Measurements from ENCODE around the gene TRIOBP.

TRIOBP gene

DNA sequence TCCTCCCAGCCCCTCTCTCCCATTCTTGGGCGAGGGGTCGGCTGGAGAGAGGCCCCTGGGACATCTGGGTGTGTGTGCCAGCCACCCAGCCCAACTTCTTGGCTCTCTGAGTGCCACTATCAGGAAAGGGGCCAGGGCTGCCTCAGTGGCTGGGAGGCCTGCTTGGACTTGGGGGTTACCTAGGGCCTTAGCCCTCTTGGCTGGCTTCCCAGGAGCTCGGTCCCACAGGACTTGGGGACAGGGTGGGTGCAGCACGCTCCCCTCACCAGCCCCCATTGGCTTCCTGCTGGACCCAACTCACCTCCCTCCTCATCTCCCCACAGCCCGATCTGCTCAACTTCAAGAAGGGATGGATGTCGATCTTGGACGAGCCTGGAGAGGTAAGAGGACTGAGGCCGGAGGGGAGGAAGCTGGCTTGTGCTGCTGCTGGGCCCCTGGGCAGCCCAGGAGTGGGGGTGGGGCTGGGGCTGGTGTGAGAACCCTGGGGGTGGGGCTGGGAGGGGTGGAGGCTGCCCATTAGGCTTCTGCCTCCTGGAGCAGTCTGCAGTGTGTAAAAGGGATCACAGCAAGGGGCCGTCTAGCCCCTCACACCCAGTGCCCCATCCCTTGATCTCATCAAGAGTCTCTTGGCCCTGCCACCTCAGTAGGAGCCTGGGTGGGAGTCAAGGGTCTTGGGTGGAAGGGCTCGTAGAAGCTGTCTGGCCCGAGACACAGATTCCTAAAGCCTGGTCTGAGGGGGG is 54.8 kb downstream of the TRIOBP start:
- 0 out of 2 replicates have a peak, but pooled peaks have one; percentile 20 for TF ChIP-seq GLIS1 (tag by site-specific recombination; IDR thresholded peaks at IDR 0.05)
- no peak for TF ChIP-seq ZNF664 (tag by site-specific recombination; IDR thresholded peaks at IDR 0.05)
- no peaks in the 10 kb centered on the region for H3K9me3 ChIP-seq (ENCODE audit: control insufficient read depth, insufficient read depth, low read depth, low read length)
- H3K4me1 ChIP-seq (ENCODE audit: control insufficient read depth, insufficient read depth, low read length): peaks cover 6% of the 10 kb centered on the region; the same call in 1 of the 2 replicates
- CTCF ChIA-PET: interaction anchor here (0.6 to 0.8 kb wide), 2 partner anchors 16 to 31 kb away, joined by 3 to 4 read pairs; no protein-coding TSS in a partner anchor
- POLR2A ChIA-PET: interaction anchor here (0.6 to 2.9 kb wide), 9 partner anchors 12 to 143 kb away, joined by 3 to 8 read pairs (median 3); partner anchors contain the start of genes ANKRD54, GCAT, GGA1 and NOL12
- H3K36me3 ChIP-seq (ENCODE audit: control insufficient read depth in 2 of 2, insufficient read depth in 1 of 2, low read length in 2 of 2): peaks cover 0 to 43% of the 10 kb centered on the region in 2 experiments; a peak in 2 of 3 replicates
- H3K27ac ChIP-seq (ENCODE audit: extremely low read depth, low read depth, low read length): peak overlapping the region; percentile 24; the same call in 1 of the 2 replicates
- H3K4me3 ChIP-seq (ENCODE audit: low read depth, low read length): no peak overlapping the region

DNA sequence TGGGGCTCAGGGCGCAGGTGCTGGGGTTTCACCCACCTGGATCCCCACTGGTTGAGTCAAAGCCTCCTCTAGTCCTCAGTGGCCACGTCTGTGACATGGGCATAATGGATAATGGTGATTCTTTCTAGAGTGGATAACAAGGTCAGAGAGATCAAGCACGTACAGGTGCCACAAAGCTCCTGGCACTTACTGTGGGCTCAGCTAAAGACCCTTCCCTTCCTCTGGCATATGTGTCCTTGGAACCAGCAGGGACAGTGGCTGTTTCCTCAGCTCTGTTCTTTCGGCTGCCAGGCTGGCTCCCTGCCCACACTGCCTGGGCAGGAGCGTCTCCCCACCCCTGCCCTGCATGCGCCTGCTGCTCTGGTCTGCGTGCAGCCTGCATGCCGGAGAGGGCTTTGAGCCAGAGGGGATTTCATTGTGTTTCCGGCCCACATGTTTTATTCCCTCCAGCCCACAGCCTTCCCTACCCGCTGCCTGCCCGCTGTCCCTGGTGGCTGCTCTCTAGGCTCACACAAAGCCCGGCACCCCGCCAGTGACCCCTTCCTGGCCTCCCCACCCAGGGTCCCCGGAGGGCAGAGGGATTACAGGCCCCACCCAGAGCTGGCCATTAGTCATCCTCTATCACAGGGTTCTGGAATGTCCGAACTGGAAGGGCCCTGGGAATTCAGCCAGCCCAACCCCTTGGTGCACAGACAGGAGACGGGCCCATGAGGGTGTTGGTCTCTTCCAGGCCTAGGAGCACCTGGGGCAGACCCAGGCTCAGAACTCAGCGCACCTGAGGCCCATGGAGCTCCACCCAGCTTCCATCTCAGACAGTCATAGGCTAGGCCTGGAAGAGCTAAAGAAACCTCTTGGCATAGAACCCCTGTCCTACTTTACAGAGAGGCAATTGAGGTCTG is 55.6 kb downstream of the TRIOBP start:
- no peak overlapping the region for H3K4me3 ChIP-seq (ENCODE audit: low read depth, low read length)
- H3K27ac ChIP-seq (ENCODE audit: extremely low read depth, low read depth, low read length): 0 out of 2 replicates have a peak overlapping the region, but pooled peaks have one; percentile 24
- no peaks in the 10 kb centered on the region for H3K9me3 ChIP-seq (ENCODE audit: control insufficient read depth, insufficient read depth, low read depth, low read length)
- peaks cover 3% of the 10 kb centered on the region; the same call in 1 of the 2 replicates for H3K4me1 ChIP-seq (ENCODE audit: control insufficient read depth, insufficient read depth, low read length)
- ChIA-PET CTCF (interaction anchor here (0.6 kb wide), 1 partner anchor 30 kb away, joined by 3 read pairs; no protein-coding TSS in a partner anchor), POLR2A (interaction anchor here (0.6 to 2.9 kb wide), 9 partner anchors 11 to 144 kb away, joined by 3 to 8 read pairs (median 3); partner anchors contain the start of genes ANKRD54, GCAT, GGA1 and NOL12)
- H3K36me3 ChIP-seq (ENCODE audit: control insufficient read depth in 2 of 2, insufficient read depth in 1 of 2, low read length in 2 of 2): peaks cover 0 to 51% of the 10 kb centered on the region in 2 experiments; a peak in 2 of 3 replicates
- TF ChIP-seq, protein P1, sequence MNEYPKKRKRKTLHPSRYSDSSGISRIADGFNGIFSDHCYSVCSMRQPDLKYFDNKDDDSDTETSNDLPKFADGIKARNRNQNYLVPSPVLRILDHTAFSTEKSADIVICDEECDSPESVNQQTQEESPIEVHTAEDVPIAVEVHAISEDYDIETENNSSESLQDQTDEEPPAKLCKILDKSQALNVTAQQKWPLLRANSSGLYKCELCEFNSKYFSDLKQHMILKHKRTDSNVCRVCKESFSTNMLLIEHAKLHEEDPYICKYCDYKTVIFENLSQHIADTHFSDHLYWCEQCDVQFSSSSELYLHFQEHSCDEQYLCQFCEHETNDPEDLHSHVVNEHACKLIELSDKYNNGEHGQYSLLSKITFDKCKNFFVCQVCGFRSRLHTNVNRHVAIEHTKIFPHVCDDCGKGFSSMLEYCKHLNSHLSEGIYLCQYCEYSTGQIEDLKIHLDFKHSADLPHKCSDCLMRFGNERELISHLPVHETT (tag by site-specific recombination; IDR thresholded peaks at IDR 0.05): no peak
- TF ChIP-seq MYNN (tag by site-specific recombination; IDR thresholded peaks at IDR 0.05; ENCODE audit: borderline replicate concordance) (no peak), ZBTB17 (tag by site-specific recombination; IDR thresholded peaks at IDR 0.05) (no peak), MEIS1 (CRISPR knock-in tag; IDR thresholded peaks at IDR 0.05; ENCODE audit: borderline replicate concordance) (no peak), HOXD13 (CRISPR knock-in tag; IDR thresholded peaks at IDR 0.05; ENCODE audit: borderline replicate concordance) (no peak), GFI1B (tag by site-specific recombination; IDR thresholded peaks at IDR 0.05) (no peak), ZNF2 (tag by site-specific recombination; IDR thresholded peaks at IDR 0.05) (no peak), ZFHX2 (tag by site-specific recombination; conservative IDR thresholded peaks at IDR 0.05) (peak; percentile 29; the same call in 1 of the 2 replicates), EGR2 (tag by site-specific recombination; IDR thresholded peaks at IDR 0.05; ENCODE audit: low read depth) (peak; percentile 24; the same call in 1 of the 2 replicates), ZNF571 (tag by site-specific recombination; IDR thresholded peaks at IDR 0.05) (no peak), ZNF529 (tag by site-specific recombination; IDR thresholded peaks at IDR 0.05; ENCODE audit: insufficient replicate concordance) (no peak), ZNF600 (tag by site-specific recombination; IDR thresholded peaks at IDR 0.05) (no peak), ZNF175 (tag by site-specific recombination; IDR thresholded peaks at IDR 0.05) (no peak), ZBTB48 (tag by site-specific recombination; IDR thresholded peaks at IDR 0.05) (no peak), GLIS2 (tag by site-specific recombination; IDR thresholded peaks at IDR 0.05) (peak; percentile 42; the same call in 1 of the 2 replicates), ZNF558 (tag by site-specific recombination; IDR thresholded peaks at IDR 0.05) (no peak), YY2 (tag by site-specific recombination; IDR thresholded peaks at IDR 0.05) (no peak), ZNF560 (tag by site-specific recombination; IDR thresholded peaks at IDR 0.05; ENCODE audit: borderline replicate concordance) (no peak), SP3 (tag by site-specific recombination; IDR thresholded peaks at IDR 0.05) (no peak), ZNF132 (tag by site-specific recombination; IDR thresholded peaks at IDR 0.05; ENCODE audit: borderline replicate concordance) (no peak), ZNF423 (tag by site-specific recombination; IDR thresholded peaks at IDR 0.05) (no peak), GLIS1 (tag by site-specific recombination; IDR thresholded peaks at IDR 0.05) (peak; percentile 64), TCF7L2 (IDR thresholded peaks at IDR 0.05; ENCODE audit: borderline replicate concordance, low read depth, low read length) (no peak), ZNF626 (tag by site-specific recombination; IDR thresholded peaks at IDR 0.05) (no peak), ZNF585B (tag by site-specific recombination; IDR thresholded peaks at IDR 0.05) (no peak), KLF8 (tag by site-specific recombination; IDR thresholded peaks at IDR 0.05) (no peak)
- TF ChIP-seq, protein P2, sequence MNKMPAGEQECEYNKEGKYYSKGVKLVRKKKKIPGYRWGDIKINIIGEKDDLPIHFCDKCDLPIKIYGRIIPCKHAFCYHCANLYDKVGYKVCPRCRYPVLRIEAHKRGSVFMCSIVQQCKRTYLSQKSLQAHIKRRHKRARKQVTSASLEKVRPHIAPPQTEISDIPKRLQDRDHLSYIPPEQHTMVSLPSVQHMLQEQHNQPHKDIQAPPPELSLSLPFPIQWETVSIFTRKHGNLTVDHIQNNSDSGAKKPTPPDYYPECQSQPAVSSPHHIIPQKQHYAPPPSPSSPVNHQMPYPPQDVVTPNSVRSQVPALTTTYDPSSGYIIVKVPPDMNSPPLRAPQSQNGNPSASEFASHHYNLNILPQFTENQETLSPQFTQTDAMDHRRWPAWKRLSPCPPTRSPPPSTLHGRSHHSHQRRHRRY (tag by site-specific recombination; IDR thresholded peaks at IDR 0.05): no peak
- TF ChIP-seq, protein P3, sequence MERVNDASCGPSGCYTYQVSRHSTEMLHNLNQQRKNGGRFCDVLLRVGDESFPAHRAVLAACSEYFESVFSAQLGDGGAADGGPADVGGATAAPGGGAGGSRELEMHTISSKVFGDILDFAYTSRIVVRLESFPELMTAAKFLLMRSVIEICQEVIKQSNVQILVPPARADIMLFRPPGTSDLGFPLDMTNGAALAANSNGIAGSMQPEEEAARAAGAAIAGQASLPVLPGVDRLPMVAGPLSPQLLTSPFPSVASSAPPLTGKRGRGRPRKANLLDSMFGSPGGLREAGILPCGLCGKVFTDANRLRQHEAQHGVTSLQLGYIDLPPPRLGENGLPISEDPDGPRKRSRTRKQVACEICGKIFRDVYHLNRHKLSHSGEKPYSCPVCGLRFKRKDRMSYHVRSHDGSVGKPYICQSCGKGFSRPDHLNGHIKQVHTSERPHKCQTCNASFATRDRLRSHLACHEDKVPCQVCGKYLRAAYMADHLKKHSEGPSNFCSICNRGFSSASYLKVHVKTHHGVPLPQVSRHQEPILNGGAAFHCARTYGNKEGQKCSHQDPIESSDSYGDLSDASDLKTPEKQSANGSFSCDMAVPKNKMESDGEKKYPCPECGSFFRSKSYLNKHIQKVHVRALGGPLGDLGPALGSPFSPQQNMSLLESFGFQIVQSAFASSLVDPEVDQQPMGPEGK (tag by site-specific recombination; IDR thresholded peaks at IDR 0.05): no peak

Measured in HEK293 (cell line).